ENCODE results near the gene GOLGA6C.
"Not testable (repeated sequence)": the region's sequence is repeated elsewhere in the genome, so short reads cannot be mapped to it uniquely, and the experiment has no call there.

GOLGA6C gene

GRCh38 chr15:75314552-75315290, 56.6 kb downstream of the GOLGA6C start:
- DNase-seq (ENCODE audit: low read depth): no peak

GRCh38 chr15:75319231-75319897, 61.2 kb downstream of the GOLGA6C start:
- not testable (repeated sequence) for DNase-seq (ENCODE audit: low read depth)
